NOMO-1 (cell line): ENCODE data around the gene IQGAP1.
"Not testable (repeated sequence)": the region's sequence is repeated elsewhere in the genome, so short reads cannot be mapped to it uniquely, and the experiment has no call there.

Source experiments
- DNase-seq, 2 experiments: peaks; one replicate each; lab custom pipeline; 2025; ENCODE audit not compliant: unreplicated experiment in 2 of 2; lab: John Stamatoyannopoulos, UW

Gene IQGAP1

DNA sequence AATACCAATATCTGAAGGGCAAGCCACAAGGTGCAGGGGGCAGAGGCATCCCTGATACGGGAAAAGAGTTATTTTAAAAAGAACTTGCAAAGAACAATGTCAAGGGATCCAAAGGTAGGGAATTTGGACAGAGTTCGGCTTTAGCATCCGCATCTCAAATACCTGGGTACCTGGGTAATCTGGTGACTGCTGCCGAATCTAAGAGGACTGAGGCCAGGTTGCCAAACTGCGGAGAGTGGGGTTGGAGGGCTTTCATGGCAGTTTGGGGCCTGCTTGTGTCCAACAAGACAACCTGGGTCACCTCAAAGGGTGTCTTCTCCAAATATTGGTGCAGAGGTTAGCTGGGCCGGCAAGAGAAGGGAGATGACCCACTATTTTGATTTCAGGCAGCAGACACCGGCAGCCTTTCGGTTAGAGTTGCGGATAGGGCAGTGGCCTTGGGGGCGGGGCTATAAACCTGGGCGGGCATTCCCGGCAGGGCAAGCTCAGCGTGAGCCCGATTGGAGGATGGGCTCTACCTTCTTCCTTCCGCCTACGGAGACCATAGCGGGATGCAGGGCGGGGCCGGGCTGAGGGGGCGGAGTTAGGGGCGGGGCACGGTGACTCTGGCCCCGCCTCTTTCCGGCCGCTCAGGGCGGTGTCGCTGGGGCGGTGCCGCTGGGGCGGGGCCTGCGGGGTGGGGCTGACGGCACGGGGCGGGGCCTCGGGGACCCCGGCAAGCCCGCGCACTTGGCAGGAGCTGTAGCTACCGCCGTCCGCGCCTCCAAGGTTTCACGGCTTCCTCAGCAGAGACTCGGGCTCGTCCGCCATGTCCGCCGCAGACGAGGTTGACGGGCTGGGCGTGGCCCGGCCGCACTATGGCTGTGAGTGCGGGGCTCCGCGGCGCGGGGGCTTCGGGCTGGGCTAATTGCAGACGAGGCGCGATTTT, at the start of gene IQGAP1:
TSS of gene IQGAP1 (plus strand) at position 709 of the 928 bp plus-strand sequence. CDS start at position 809, 100 bp downstream.
- peak; percentile 94 to 95 for DNase-seq

GRCh38 chr15:90338532-90338931, 49.5 kb upstream of the IQGAP1 start:
- no peak for DNase-seq

DNA sequence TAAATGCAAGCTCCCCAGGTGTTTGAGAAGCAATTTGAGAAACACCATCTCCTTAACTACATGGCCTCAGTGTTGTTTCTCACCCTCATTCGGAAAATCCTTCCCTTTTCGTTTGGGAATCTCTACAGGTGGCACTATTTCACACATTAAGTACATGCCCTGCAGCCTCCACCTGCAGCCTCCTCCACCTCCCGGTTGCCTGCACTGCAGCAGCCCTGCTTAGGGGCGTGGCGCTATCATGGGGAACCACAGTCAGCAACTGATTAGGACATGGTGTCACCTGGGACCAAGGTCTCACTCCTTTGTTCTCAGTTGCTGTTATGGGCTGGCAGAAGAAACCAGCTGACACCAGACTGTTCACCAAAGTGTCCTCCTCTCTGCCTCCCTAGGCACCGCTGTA, 47.7 kb upstream of the IQGAP1 start:
- no peak for DNase-seq

DNA sequence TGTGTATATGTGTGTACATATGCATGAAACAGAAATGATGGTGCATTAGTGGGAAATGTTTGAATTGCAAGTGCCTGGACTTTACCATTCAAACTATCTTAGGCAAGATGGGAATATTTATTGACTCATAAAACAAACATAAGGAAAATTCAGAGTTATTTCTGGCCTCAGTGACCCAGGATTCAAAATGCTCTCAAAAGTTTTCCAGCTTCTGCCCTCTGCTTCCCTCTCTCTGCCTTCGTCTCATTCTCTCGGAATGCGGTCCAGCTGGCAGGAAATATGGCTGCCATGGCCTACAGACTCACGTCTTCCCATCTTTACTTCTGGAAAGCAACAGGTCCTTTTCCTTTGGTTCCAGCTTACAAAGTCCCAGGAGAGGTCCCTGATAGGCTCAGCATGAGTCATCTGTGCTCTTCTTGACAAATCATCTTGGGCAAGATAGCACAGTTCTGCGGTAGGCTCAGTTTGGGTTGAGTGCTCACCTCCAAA, 44.7 kb upstream of the IQGAP1 start:
- DNase-seq = no peak

GRCh38 chr15:90344662-90345061, 43.4 kb upstream of the IQGAP1 start:
- DNase-seq = peak in 1 of 2 experiments; percentile 49

- no peak for DNase-seq
These were observed 42.2 kb upstream of the IQGAP1 start for GRCh38 chr15:90345857-90346256.

GRCh38 chr15:90347431-90348065, 40.5 kb upstream of the IQGAP1 start:
- not testable (repeated sequence) for DNase-seq

DNA sequence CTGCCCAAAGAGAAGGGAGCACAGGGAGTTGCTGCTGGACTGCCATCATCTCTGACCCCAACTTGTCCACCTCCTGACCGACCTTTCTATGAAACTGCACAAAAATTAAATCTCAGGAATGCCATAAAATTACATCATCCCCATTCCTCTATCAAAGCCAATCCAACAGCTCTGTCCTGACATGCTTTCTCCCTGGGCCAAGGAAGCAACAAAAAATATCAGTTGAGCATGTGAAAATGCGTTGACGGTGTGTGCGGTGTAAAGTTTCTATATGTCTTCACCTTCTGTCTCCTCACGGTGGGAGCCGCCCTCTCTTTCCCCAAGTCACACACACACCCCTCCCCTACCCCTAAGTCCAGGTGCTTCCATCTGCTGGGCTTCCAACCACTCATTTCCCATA, 39.6 kb upstream of the IQGAP1 start:
- no peak for DNase-seq

DNA sequence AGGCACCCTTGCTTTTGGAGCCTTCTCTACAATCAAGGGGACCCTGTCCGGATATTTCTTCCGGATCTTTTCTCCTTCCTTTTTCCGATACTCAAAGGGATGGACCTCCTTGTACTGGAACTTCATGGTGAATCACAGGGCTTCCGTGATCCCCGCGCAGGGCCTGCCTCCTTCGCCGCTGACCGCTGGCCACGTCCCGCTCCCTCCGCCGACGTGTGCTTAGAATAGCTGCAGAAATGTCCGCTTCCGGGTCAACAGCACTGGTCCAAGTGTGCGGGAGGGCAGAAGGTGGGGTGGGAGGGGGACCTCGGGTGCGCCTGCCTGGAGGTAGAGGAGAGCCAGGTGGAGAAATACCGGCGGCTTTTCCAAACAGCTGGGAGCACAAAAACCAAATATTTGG, 39.0 kb upstream of the IQGAP1 start:
- no peak for DNase-seq

GRCh38 chr15:90349821-90350220, 38.2 kb upstream of the IQGAP1 start:
- no peak for DNase-seq

DNA sequence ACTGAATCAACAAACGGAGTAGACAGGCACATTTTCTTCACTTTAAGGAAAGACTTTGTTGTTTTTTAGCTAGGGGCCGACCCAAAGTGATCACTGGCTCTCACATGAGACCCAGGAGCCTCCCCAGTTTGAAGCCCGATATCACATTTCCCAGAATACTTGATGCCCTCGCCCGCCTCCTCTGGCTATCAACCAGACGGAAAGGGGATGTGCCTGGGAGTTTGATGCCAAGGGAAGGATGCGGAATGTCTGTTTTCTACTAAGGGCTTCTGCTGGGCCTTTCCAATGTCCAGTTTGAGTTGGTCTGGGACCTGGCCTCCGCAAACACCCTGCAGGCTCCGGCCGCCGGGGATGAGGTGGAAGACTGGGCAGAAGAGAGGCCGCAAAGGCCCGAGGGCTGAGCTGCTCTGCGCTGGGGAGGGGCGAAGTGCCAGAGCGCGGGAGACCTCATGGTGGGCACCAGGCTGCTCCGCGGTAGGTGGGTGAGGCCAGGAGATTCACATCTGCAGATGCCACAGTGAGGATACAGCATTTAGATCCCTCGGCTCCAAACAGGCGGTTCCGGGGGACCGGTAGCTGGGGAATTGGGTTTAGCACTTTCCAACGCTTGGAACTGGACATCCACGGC, 36.4 kb upstream of the IQGAP1 start:
- no peak for DNase-seq

DNA sequence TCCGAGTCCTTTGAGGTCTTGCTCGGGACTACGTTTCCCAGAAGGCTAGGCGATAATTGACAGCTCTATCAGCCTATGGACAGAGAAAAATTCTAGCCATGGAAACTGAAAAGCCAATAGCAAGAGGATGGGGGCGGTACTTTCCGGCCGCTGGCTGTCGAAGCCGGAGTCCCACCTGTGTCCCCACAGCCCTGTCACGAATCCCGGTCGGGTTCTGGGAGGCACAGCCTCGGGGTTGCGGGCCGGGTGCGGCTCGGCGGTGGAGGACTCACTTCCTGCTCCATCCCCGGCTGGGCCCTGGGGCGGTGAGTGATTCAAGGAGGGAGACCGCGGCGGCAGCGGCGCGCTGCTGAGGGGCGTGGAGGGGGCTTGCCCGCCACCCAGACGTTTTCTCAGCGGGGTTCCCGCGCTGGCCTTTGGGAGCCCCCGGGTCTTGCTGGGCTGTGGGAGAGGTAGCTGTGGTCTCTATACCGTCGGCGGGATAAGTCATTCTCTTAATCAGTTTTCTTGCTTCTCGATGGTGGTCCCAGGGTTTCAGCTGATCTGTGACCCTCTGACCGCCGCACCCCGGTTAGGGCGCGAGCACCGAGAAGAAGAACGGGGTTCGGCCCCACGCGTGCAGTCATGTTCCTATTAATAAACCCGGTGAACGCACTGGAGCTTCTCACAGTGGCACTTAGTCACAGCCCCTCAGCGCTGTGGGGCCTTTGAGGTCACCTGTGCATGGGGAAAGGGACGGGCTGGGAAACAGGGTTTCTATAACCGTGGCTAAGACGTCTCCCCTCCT, 35.7 kb upstream of the IQGAP1 start, which contains the start of gene ZNF774:
TSS of gene ZNF774 (plus strand) at position 178 of the 787 bp plus-strand sequence. CDS start 2,377 bp downstream, outside the sequence.
- peak; percentile 88 to 90 for DNase-seq

- DNase-seq = no peak
These were observed 33.1 kb upstream of the IQGAP1 start for GRCh38 chr15:90354986-90355385.

GRCh38 chr15:90358124-90359033, 29.7 kb upstream of the IQGAP1 start:
- no peak for DNase-seq

- DNase-seq = no peak
These were observed 27.3 kb upstream of the IQGAP1 start for GRCh38 chr15:90360746-90361145.

- no peak for DNase-seq
These were observed 25.2 kb upstream of the IQGAP1 start for GRCh38 chr15:90362936-90363212.

DNA sequence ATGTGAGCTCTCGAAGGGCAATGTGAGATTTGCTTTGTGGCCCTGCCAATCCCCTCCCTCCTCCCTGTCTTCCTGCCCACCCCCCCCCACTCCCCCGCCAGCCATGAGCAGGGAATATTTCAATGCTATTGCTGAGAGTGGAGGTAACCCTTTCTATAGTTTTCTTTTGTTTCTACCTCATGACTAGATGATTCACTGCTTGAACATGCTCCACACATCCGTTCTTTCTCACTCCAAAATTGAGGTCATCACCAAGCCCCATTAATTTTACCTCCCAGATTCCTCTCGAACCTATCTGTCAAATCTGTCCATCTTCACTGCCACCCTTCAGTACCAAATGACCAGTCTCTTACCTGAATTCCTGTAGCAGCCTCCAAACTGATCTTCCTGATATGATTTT, 23.8 kb upstream of the IQGAP1 start:
- DNase-seq = no peak

DNA sequence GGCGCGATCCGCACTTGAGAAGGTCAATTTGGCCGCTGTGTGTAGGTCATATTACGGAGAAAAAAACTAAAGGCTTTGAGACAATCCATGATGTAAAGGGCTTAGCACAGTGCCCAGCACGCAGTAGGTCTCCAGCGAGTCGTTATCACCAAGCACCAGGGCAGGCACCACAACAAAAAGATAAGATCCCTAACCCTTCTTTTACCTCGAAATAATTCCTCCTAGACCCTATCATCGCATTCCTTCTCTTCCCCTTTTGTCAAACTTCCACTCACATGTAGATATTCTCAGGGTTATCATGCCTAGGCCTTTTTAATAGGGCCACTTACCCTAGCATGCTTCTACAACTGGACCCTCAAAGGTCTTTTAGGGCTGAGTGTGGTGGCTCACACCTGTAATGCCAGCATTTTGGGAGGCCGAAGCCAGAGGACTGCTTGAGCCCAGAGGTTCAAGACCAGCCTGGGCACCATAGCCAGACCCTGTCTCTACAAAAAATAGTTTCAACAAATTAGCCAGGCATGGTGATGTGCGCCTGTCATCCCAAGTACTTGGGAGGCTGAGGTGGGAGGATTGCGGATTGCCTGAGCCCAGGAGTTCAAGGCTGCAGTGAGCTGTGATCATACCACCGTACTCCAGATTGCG, 22.5 kb upstream of the IQGAP1 start:
- no peak for DNase-seq

DNA sequence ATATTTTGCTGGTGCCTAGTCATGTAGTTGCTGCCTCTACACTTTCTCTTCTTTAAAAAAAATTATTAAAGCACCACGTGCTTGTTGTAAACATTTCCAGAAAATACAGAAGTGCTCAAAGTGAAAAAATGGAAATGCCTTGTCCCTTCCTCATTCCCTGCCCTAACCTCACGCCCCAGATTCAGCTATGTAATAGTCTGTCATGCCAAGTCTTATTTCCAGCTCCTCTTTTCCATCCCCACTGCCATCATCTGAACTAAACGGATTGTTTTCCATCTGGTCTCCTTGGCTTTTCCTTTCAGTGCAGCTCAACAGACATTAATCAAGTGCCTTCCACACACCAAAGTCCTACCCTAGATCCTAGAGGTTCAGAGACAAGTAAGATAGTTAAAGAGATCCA, 20.5 kb upstream of the IQGAP1 start:
- peak in 1 of 2 experiments; percentile 18 for DNase-seq
